IMR-90 (cell line): ENCODE measurements around the gene TMEM97. TPM values are rescaled to one million over a fixed set of nuclear protein-coding genes. Genes with fewer than 3 reads are reported as not detected.
"Not testable (repeated sequence)": the region's sequence is repeated elsewhere in the genome, so short reads cannot be mapped to it uniquely, and the experiment has no call there.

Experiments
- ATAC-seq: fragments of 200-7000 bp; cut with Tn5 transposase; 2 replicates; pipeline ENCODE4 v1.9.1; 2020; ENCODE audit warnings: low read depth, mild to moderate bottlenecking, moderate library complexity
- BruUV-seq: library from RNA; stranded (reverse); fragments of 400-500 nt; replicated peaks from 2 replicates; lab custom pipeline; 2021; lab: Mats Ljungman, UMichigan
- CTCF ChIA-PET: fragments of 300-600 bp; formaldehyde crosslinking; extraction: SDS; loops from one replicate; lab custom pipeline; 2021; ENCODE audit warnings: antibody characterized with exemption; lab: Yijun Ruan, JAX
- POLR2A ChIA-PET: fragments of 300-600 bp; sonication (Branson Sonifier 250); formaldehyde crosslinking; loops from one replicate; lab custom pipeline; 2022; ENCODE audit warnings: antibody characterized with exemption; ENCODE audit not compliant: unreplicated experiment; lab: Charles Lee
- DNase-seq: peaks from one replicate; pipeline ENCODE4 v3.0.0; 2013
- H2AFZ ChIP-seq: replicated peaks from 2 replicates; pipeline ENCODE3; 2013; ENCODE audit warnings: low read length, mild to moderate bottlenecking; ENCODE audit not compliant: poor library complexity
- H2AK5ac ChIP-seq: 2 replicates; pipeline ENCODE4 v1.6.1; 2013; ENCODE audit warnings: low read depth, low read length, inconsistent platforms
- H2AK9ac ChIP-seq: replicated peaks from 2 replicates; pipeline ENCODE3; 2013; ENCODE audit warnings: mild to moderate bottlenecking, low read depth, low read length, moderate library complexity; ENCODE audit not compliant: poor library complexity
- H2BK120ac ChIP-seq: 2 replicates; pipeline ENCODE4 v1.6.1; 2013; ENCODE audit warnings: low read depth, low read length, inconsistent platforms
- H2BK15ac ChIP-seq: 3 replicates; pipeline ENCODE4 v1.6.1; 2013; ENCODE audit warnings: low read depth, low read length, inconsistent platforms
- H2BK20ac ChIP-seq: 2 replicates; pipeline ENCODE4 v1.6.1; 2013; ENCODE audit warnings: low read depth, mild to moderate bottlenecking, inconsistent platforms, low read length, moderate library complexity
- H2BK5ac ChIP-seq: 2 replicates; pipeline ENCODE4 v1.6.1; 2013; ENCODE audit warnings: mild to moderate bottlenecking, low read depth, low read length, inconsistent platforms; ENCODE audit not compliant: poor library complexity, severe bottlenecking
- H3K14ac ChIP-seq: replicated peaks from 2 replicates; pipeline ENCODE4 v1.6.1; 2013; ENCODE audit warnings: low read depth, low read length, inconsistent platforms
- H3K18ac ChIP-seq: 2 replicates; pipeline ENCODE4 v1.6.1; 2013; ENCODE audit warnings: low read depth, low read length, control low read depth
- H3K23ac ChIP-seq: 2 replicates; pipeline ENCODE4 v1.6.1; 2013; ENCODE audit warnings: low read depth, low read length, inconsistent platforms
- H3K27ac ChIP-seq: 2 replicates; pipeline ENCODE4 v1.5.1; 2013; ENCODE audit warnings: mild to moderate bottlenecking, control low read depth, low read length; ENCODE audit not compliant: insufficient read depth
- H3K27me3 ChIP-seq: 2 replicates; pipeline ENCODE4 v1.6.1; 2013; ENCODE audit warnings: low read length; ENCODE audit not compliant: control insufficient read depth, insufficient read depth
- H3K36me3 ChIP-seq: 2 replicates; pipeline ENCODE4 v1.6.1; 2013; ENCODE audit warnings: low read length, mixed read lengths; ENCODE audit not compliant: control insufficient read depth, insufficient read depth
- H3K4ac ChIP-seq: 2 replicates; pipeline ENCODE4 v1.6.1; 2013; ENCODE audit warnings: low read depth, low read length, inconsistent platforms
- H3K4me1 ChIP-seq: 2 replicates; pipeline ENCODE4 v1.6.1; 2013; ENCODE audit warnings: low read length, mixed read lengths; ENCODE audit not compliant: control insufficient read depth, insufficient read depth
- H3K4me2 ChIP-seq: 2 replicates; pipeline ENCODE4 v1.6.1; 2013; ENCODE audit warnings: low read depth, mild to moderate bottlenecking, control low read depth, low read length, moderate library complexity
- H3K4me3 ChIP-seq: 2 replicates; pipeline ENCODE4 v1.5.1; 2013; ENCODE audit warnings: low read depth, mild to moderate bottlenecking, control low read depth, low read length, moderate library complexity; ENCODE audit not compliant: insufficient read depth
- H3K56ac ChIP-seq: 2 replicates; pipeline ENCODE4 v1.6.1; 2013; ENCODE audit warnings: low read length, inconsistent platforms; ENCODE audit not compliant: insufficient read depth; ENCODE audit errors: extremely low read depth
- H3K79me1 ChIP-seq, 2 experiments: 2 replicates each; pipeline ENCODE4 v1.6.1; 2013; ENCODE audit warnings: low read length in 2 of 2, inconsistent platforms in 1 of 2, low read depth in 1 of 2
- H3K9ac ChIP-seq: 2 replicates; pipeline ENCODE4 v1.6.1; 2013; ENCODE audit warnings: low read depth, low read length, control low read depth
- H3K9me1 ChIP-seq: 2 replicates; pipeline ENCODE4 v1.6.1; 2013; ENCODE audit warnings: low read length, inconsistent platforms; ENCODE audit not compliant: insufficient read depth
- H3K9me3 ChIP-seq: 2 replicates; pipeline ENCODE4 v1.6.1; 2013; ENCODE audit warnings: low read length; ENCODE audit not compliant: control insufficient read depth, insufficient read depth
- H4K20me1 ChIP-seq: 2 replicates; pipeline ENCODE4 v1.6.1; 2013; ENCODE audit warnings: low read length, inconsistent platforms; ENCODE audit not compliant: insufficient read depth
- H4K5ac ChIP-seq: 2 replicates; pipeline ENCODE4 v1.6.1; 2013; ENCODE audit warnings: mild to moderate bottlenecking, low read depth, low read length, control low read depth
- H4K8ac ChIP-seq, 2 experiments: 2 replicates each; pipeline ENCODE4 v1.6.1; 2013; ENCODE audit warnings: low read depth in 2 of 2, low read length in 2 of 2, control low read depth in 1 of 2, inconsistent platforms in 1 of 2
- H4K91ac ChIP-seq: 2 replicates; pipeline ENCODE4 v1.6.1; 2013; ENCODE audit warnings: low read depth, low read length, inconsistent platforms; ENCODE audit not compliant: insufficient read depth
- WGBS, 2 experiments: methylation state at CpG; one replicate each; pipeline versions ENCODE4 v1.1.5 to v1.1.7; 2013; ENCODE audit warnings: missing lambda C conversion rate in 2 of 2; ENCODE audit not compliant: insufficient read length in 1 of 2; ENCODE audit errors: extremely low coverage in 2 of 2; 5-methylcytosine and 5-hydroxymethylcytosine counted together
- dilution Hi-C: fragments of 300-500 bp; cut with HindIII; formaldehyde crosslinking; loops from one replicate; pipeline ENCODE4 v1.14.3; 2018; ENCODE audit warnings: low sequenced_read_pairs; ENCODE audit not compliant: unreplicated experiment
- in situ Hi-C: fragments of 300-500 bp; cut with MboI; formaldehyde crosslinking; loops from 3 replicates; pipeline ENCODE4 v1.14.3; 2019; ENCODE audit warnings: low sequenced_read_pairs, inconsistent platforms, mixed read lengths
- intact Hi-C: fragments of 100-400 bp; cut with micrococcal nuclease; formaldehyde crosslinking; loops from 2 replicates; pipeline ENCODE4 v1.10.0; 2022
- polyA plus RNA-seq, 3 experiments: library from polyadenylated mRNA; depleted of rRNA; stranded (reverse); fragments of >200 nt; gene quantifications; 2 replicates each; pipeline ENCODE4 v1.2.3, GENCODE V29; 2012; ENCODE audit warnings: low replicate concordance in 1 of 3
- total RNA-seq: library from RNA; depleted of rRNA; stranded (reverse); fragments of >200 nt; gene quantifications from 2 replicates; pipeline ENCODE4 v1.2.3, GENCODE V29; 2012

TMEM97 gene
- total and polyA plus RNA-seq, 2 of the 4 experiments (the other 2 are of a cell fraction) = 12.3 to 21.3 TPM

- H3K14ac ChIP-seq, H2BK5ac ChIP-seq, H3K4me1 ChIP-seq, H4K5ac ChIP-seq, H3K4me3 ChIP-seq, ATAC-seq, dilution Hi-C loops, H2BK15ac ChIP-seq, H3K18ac ChIP-seq, H3K23ac ChIP-seq, H3K79me1 ChIP-seq, H4K20me1 ChIP-seq, H3K4me2 ChIP-seq, H3K27ac ChIP-seq, CTCF ChIA-PET, H3K36me3 ChIP-seq, H4K91ac ChIP-seq, H3K4ac ChIP-seq, intact Hi-C loops, DNase-seq, H2AK9ac ChIP-seq, H3K9me3 ChIP-seq, in situ Hi-C loops, H3K56ac ChIP-seq, H3K9me1 ChIP-seq, H2AFZ ChIP-seq, H2BK120ac ChIP-seq, H3K9ac ChIP-seq, POLR2A ChIA-PET, BruUV-seq, H4K8ac ChIP-seq, H2AK5ac ChIP-seq, H2BK20ac ChIP-seq: not testable (repeated sequence)
- H3K27me3 ChIP-seq = peaks cover 32% of the 10 kb centered on the region
- no CpG with 5 or more reads among the region's 5 CpGs for WGBS, 2 experiments
These were observed 45.7 kb upstream of the TMEM97 start for GRCh38 chr17:28273341-28273740.
